Omental fat pad (tissue), 4 donors: ENCODE measurements around the gene GLI3. TPM values are rescaled to one million over a fixed set of nuclear protein-coding genes. Genes with fewer than 3 reads are reported as not detected.
A peak's percentile ranks its signal among the peaks of the same experiment; 100 is the strongest.

Source experiments
- ATAC-seq: fragments of 150-250 bp; one replicate; pipeline ENCODE4 v1.9.1; 2016; ENCODE audit warnings: mild to moderate bottlenecking, moderate library complexity; ENCODE audit not compliant: low FRiP score
- DNase-seq: peaks from one replicate; pipeline ENCODE4 v3.0.0-alpha.2; 2019; ENCODE audit warnings: low spot score
- total RNA-seq, 4 donors: library from RNA; depleted of rRNA; stranded (reverse); fragments of >200 nt; gene quantifications; one replicate each; pipeline ENCODE4 v1.1.0, GENCODE V29; 2016
- TF ChIP-seq, protein P1 (sequence below), 3 donors: fragments of 450-650 bp; IDR thresholded peaks; one replicate each; pipeline ENCODE4 v1.5.1; 2016 to 2017; ENCODE audit warnings: antibody characterized with exemption in 3 of 3, mild to moderate bottlenecking in 3 of 3, moderate library complexity in 2 of 3

Gene GLI3
- total RNA-seq, 4 donors from 2014 or later = 10.0 to 19.2 (median 14.6) TPM

DNA sequence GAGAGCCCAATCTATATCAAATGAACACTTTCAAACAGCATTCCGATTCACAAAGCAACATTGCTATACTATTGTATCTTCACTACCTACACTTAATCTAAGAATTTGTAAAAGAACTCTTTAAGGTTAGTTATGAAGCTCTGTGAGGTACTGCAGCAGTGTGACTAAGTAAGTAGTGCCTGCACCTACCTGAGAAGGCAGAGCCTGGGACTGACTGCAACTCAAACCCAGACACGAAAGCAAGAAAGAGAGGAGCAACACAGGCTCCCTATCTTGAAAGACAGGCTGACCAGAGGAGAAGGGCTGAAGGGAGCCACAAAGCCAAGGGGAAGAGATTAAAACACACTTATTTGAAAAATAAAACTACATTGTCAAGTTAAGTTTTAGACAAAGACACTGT is 160.1 kb downstream of the GLI3 start:
- no peak for DNase-seq
- TF ChIP-seq, protein P1, sequence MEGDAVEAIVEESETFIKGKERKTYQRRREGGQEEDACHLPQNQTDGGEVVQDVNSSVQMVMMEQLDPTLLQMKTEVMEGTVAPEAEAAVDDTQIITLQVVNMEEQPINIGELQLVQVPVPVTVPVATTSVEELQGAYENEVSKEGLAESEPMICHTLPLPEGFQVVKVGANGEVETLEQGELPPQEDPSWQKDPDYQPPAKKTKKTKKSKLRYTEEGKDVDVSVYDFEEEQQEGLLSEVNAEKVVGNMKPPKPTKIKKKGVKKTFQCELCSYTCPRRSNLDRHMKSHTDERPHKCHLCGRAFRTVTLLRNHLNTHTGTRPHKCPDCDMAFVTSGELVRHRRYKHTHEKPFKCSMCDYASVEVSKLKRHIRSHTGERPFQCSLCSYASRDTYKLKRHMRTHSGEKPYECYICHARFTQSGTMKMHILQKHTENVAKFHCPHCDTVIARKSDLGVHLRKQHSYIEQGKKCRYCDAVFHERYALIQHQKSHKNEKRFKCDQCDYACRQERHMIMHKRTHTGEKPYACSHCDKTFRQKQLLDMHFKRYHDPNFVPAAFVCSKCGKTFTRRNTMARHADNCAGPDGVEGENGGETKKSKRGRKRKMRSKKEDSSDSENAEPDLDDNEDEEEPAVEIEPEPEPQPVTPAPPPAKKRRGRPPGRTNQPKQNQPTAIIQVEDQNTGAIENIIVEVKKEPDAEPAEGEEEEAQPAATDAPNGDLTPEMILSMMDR (IDR thresholded peaks at IDR 0.05) = no peak
- no peak for ATAC-seq

- no peak for DNase-seq
- no peak for ATAC-seq
- TF ChIP-seq, protein P1 (IDR thresholded peaks at IDR 0.05) = no peak
Measured at GRCh38 chr7:42075418-42075817, 161.6 kb downstream of the GLI3 start.

GRCh38 chr7:42074076-42074475 is 162.9 kb downstream of the GLI3 start:
- TF ChIP-seq, protein P1 (IDR thresholded peaks at IDR 0.05) = no peak
- DNase-seq (no peak), ATAC-seq (no peak)

DNA sequence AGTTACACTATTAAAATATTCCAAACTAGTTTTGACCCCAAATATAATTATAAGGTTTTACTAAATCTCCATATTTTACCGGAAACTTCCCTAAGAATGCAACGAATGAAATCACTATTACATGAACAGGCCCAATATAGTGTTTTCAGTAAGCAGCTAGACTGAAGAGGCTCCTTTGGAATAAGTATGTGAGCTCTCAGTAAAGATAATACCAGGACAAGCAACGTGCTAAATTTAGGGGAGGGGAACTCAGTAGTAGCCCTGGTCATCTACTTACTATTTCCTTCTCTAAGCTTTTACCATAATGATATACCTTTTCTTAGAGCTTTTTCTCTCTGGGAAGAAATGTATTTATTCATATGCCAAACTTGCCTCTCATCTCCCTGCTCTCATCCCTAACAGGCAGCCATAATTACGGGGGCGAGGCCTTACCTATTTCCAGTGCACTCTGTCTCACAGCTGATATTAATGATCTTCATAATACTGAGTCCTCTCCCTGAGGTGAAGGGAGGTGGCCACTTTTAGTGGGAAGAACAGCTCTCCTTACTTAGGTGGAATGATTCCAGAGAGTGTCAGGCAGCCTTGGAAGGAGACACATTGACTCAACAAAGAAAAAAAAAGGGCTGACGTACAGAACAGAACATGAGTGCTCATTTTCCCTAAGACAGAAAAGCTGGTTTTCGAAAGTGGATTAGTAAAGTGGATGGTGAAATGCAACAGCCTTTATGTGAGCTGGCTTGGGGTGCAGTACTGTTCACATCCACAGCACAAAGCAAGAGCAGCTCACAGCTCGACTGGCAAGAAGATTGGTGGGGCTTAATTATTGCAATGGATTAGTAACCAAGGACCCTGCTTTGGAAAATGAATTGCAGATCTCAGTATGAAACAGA is 165.4 kb downstream of the GLI3 start:
- TF ChIP-seq, protein P1 (IDR thresholded peaks at IDR 0.05) = peak in 1 of 3 donors; percentile 12
- ATAC-seq (peak; percentile 72), DNase-seq (no peak)

DNA sequence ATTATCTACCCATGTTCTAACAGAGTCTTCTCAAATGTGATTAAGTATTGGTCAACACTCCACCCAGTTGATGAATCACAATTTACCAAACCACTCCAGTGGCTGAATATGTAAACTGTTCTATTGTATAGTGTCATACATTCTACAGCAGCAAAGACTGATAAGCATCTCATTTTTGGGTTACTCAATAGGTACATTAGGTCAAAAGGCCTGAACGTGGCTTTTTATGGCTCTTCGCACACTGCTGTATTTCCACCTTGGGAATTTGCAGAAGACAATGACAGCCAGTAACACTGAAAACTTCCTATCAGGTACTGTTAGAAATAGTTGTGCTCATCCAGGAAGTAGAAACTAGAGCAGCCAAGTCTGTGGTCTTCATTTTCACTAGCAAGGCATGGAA is 166.9 kb downstream of the GLI3 start:
- TF ChIP-seq, protein P1 (IDR thresholded peaks at IDR 0.05) = no peak

GRCh38 chr7:42069590-42069989 is 167.4 kb downstream of the GLI3 start:
- TF ChIP-seq, protein P1 (IDR thresholded peaks at IDR 0.05) = no peak
- DNase-seq = no peak
- ATAC-seq = no peak

More for the DNA sequence above, 166.9 kb downstream of the GLI3 start:
- ATAC-seq = peak; percentile 16
- no peak for DNase-seq
